Lower leg skin (tissue), 3 donors: ENCODE measurements around the gene S1PR4.

Source experiments
- CTCF ChIP-seq, 3 donors: fragments of 450-650 bp; IDR thresholded peaks; one replicate each; pipeline ENCODE4 v1.5.1; 2016; ENCODE audit warnings: antibody characterized with exemption in 3 of 3, mild to moderate bottlenecking in 3 of 3, moderate library complexity in 2 of 3
- POLR2A ChIP-seq, 2 donors: fragments of 450-650 bp; IDR thresholded peaks; one replicate each; pipeline ENCODE4 v1.6.1; 2016 to 2017; ENCODE audit warnings: antibody characterized with exemption in 2 of 2, mild to moderate bottlenecking in 1 of 2, moderate library complexity in 1 of 2

- TF ChIP-seq POLR2A (IDR thresholded peaks at IDR 0.05) (no peak), CTCF (IDR thresholded peaks at IDR 0.05) (no peak)
These were observed 31.9 kb downstream of the S1PR4 start for GRCh38 chr19:3210347-3211017.
